Psoas muscle (tissue), 8 donors: ENCODE data around the gene MED13L. TPM values are rescaled to one million over a fixed set of nuclear protein-coding genes. Genes with fewer than 3 reads are reported as not detected.

Experiments used
- ATAC-seq, 4 donors: fragments of 200-7000 bp; cut with Tn5 transposase; one replicate each; pipeline ENCODE4 v1.9.1; 2020; ENCODE audit warnings: moderate library complexity in 3 of 4, mild to moderate bottlenecking in 2 of 4
- DNase-seq, 2 donors: peaks; one replicate each; pipeline ENCODE4 v3.0.0-alpha.2; 2020
- H3K27ac ChIP-seq: fragments of 200-600 bp; one replicate; pipeline ENCODE4 v1.8.0; 2022
- H3K27me3 ChIP-seq, 3 donors: fragments of 200-600 bp in 1 of 3; one replicate each; pipeline versions ENCODE4 v1.6.1 to v1.8.0; 2013 to 2022; ENCODE audit warnings: low read length in 2 of 3, mild to moderate bottlenecking in 2 of 3, moderate library complexity in 1 of 3; ENCODE audit not compliant: insufficient read depth in 3 of 3
- H3K36me3 ChIP-seq, 2 donors: fragments of 200-600 bp in 1 of 2; one replicate each; pipeline versions ENCODE4 v1.6.1 to v1.8.0; 2013 to 2022; ENCODE audit warnings: low read depth in 1 of 2, mild to moderate bottlenecking in 1 of 2, moderate library complexity in 1 of 2; ENCODE audit not compliant: insufficient read depth in 1 of 2
- H3K4me1 ChIP-seq: fragments of 200-600 bp; one replicate; pipeline ENCODE4 v1.8.0; 2022
- H3K4me3 ChIP-seq: fragments of 200-600 bp; one replicate; pipeline ENCODE4 v1.8.0; 2022; ENCODE audit warnings: mild to moderate bottlenecking
- H3K9me3 ChIP-seq: fragments of 200-600 bp; one replicate; pipeline ENCODE4 v1.8.0; 2022
- CTCF ChIP-seq: fragments of 200-600 bp; IDR thresholded peaks from one replicate; pipeline ENCODE4 v1.8.0; 2022; ENCODE audit warnings: antibody characterized with exemption
- WGBS, 3 donors: extraction: QIAGEN DNeasy Blood & Tissue Kit; methylation state at CpG; one replicate each; pipeline versions ENCODE4 v1.1.6 to v1.1.7; 2013; 5-methylcytosine and 5-hydroxymethylcytosine counted together
- intact Hi-C, 2 donors: fragments of 100-400 bp; cut with DNase I; formaldehyde crosslinking; loops; one replicate each; pipeline versions ENCODE4 v1.11.0 to v1.14.2; 2022
- polyA plus RNA-seq, 3 donors: library from polyadenylated mRNA; stranded (reverse); fragments of 200-250 nt; gene quantifications; one replicate each; pipeline ENCODE4 v1.2.3, GENCODE V29; 2013
- total RNA-seq, 4 donors: library from RNA; stranded (reverse); fragmentation: NEBNext Ultra II Directional in 2 of 4; extraction: Animal tissue kit (Norgen Biotek cat#: 25700) in 2 of 4; gene quantifications; one replicate each; pipeline versions ENCODE4 v1.2.1 to v1.2.4, GENCODE V29; 2021 to 2023
- donor health status: healthy with polysubstance abuse.
- donor health status: DM: no; HTN: no; CAD: no; lungs with moderate emphysema.
- donor health status: Bipolar disorder and iron deficiency.
- donor health status: healthy.
- donor health status: DM: yes; HTN: yes; CAD: no.
- donor health status: DM: no; HTN: no; CAD: no.
- donor health status: DM: no; HTN: no; CAD: no.
- donor health status: DM: yes; HTN: yes; CAD: no.

The MED13L gene
- total and polyA plus RNA-seq, 7 donors = 8.9 to 90.5 (median 72.5) TPM

DNA sequence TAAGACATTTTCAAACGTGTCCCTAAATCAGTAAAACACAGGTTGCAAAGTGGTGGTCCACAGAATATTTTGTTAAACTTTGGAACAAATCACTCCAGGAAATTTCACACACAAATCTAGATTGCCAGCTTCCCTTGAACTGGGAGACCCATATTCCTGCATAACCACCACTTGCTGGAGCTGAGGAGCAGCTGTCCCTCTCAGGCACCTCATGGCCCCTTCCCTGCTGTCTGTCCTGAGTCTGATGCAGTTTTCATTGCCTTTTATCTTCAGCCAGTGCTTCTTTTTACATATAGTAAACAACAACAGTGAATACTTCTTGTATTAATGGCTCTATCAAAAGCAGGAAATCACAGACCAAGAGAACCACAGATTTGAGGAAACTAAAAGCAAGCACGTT, 289.3 kb downstream of the MED13L start:
- Histone ChIP-seq H3K4me3 (no peak overlapping the region), H3K4me1 (peaks cover 19% of the 10 kb centered on the region), H3K36me3 (peaks cover 7 to 81% of the 10 kb centered on the region in 2 donors), H3K27me3 (no peaks in the 10 kb centered on the region), H3K27ac (no peak overlapping the region), H3K9me3 (no peaks in the 10 kb centered on the region)
- intact Hi-C loops = loop anchor here in 1 of 2 donors (10.0 kb wide), 1 partner anchor 727 kb away; no protein-coding TSS in a partner anchor
- TF ChIP-seq CTCF = no peak
- DNase-seq (no peak), ATAC-seq (no peak)
- 32 to 45% (median 37%) methylated on average over 2 of the region's 2 CpGs for WGBS, 3 donors

- peaks cover 0 to 86% of the 10 kb centered on the region in 2 donors for H3K36me3 ChIP-seq
- TF ChIP-seq CTCF = no peak
- ATAC-seq (no peak), DNase-seq (no peak)
- H3K27ac ChIP-seq = no peak overlapping the region
- H3K4me3 ChIP-seq = no peak overlapping the region
- 81 to 95% (median 84%) methylated on average over 4 of the region's 4 CpGs for WGBS, 3 donors
- H3K4me1 ChIP-seq = peaks cover 16% of the 10 kb centered on the region
- no peaks in the 10 kb centered on the region for H3K9me3 ChIP-seq
- intact Hi-C loops = loop anchor here in 1 of 2 donors (10.0 kb wide), 1 partner anchor 730 kb away; no protein-coding TSS in a partner anchor
- H3K27me3 ChIP-seq = no peaks in the 10 kb centered on the region
Observed at GRCh38 chr12:115984616-115985015, 292.9 kb downstream of the MED13L start.

DNA sequence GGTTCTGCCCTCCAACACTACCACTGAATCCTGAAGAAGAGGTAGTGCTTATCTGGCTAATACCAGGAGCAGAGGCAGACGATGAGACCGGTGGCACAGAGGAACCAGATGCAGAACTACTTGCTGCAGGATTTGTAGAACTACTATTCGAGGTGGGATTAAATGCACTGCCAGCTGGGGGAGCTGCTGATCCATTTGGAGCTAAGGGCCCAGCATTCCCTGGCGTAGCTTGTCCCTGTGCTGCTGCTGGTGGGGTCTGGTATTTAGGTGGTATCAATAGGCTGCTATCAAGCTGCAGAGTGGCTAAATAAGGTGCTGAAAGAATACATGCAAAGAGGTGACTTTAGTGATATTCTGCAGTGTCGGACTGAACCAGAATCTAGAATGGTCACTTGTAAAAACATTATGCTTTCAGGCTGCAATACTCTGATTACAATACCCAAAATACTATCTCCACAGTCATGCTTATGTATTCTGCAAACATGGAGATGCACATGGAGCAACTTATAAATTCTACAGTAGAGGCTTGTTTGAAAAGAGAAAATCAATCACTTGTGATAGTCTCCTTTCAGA, 294.2 kb downstream of the MED13L start:
- peak; percentile 31 for TF ChIP-seq CTCF
- H3K36me3 ChIP-seq = peaks cover 0 to 90% of the 10 kb centered on the region in 2 donors
- peaks cover 11% of the 10 kb centered on the region for H3K4me1 ChIP-seq
- H3K9me3 ChIP-seq = no peaks in the 10 kb centered on the region
- no peaks in the 10 kb centered on the region for H3K27me3 ChIP-seq
- peak in 3 of 4 donors; percentile 30 to 57 (median 53) for ATAC-seq
- DNase-seq = no peak
- no peak overlapping the region for H3K4me3 ChIP-seq
- no peak overlapping the region for H3K27ac ChIP-seq
- WGBS, 3 donors = 62 to 78% (median 70%) methylated on average over 5 of the region's 5 CpGs
- intact Hi-C loops = loop anchor here in 1 of 2 donors (10.0 kb wide), 1 partner anchor 731 kb away; no protein-coding TSS in a partner anchor

GRCh38 chr12:115980339-115980738, 297.2 kb downstream of the MED13L start:
- ATAC-seq = no peak

More at GRCh38 chr12:115980339-115980738, 297.2 kb downstream of the MED13L start:
- peaks cover 11% of the 10 kb centered on the region for H3K4me1 ChIP-seq
- H3K27ac ChIP-seq = no peak overlapping the region
- no peak for DNase-seq
- no peaks in the 10 kb centered on the region for H3K9me3 ChIP-seq
- intact Hi-C loops = loop anchor here in 1 of 2 donors (10.0 kb wide), 1 partner anchor 734 kb away; no protein-coding TSS in a partner anchor
- H3K4me3 ChIP-seq = no peak overlapping the region
- H3K36me3 ChIP-seq = peaks cover 2 to 65% of the 10 kb centered on the region in 2 donors
- WGBS, 3 donors = 91 to 95% (median 94%) methylated on average over 3 of the region's 3 CpGs
- no peak for TF ChIP-seq CTCF
- H3K27me3 ChIP-seq = no peaks in the 10 kb centered on the region
